ENCODE measurements around the gene CD69.
"Not testable (repeated sequence)": the region's sequence is repeated elsewhere in the genome, so short reads cannot be mapped to it uniquely, and the experiment has no call there.

CD69 gene

GRCh38 chr12:9719790-9720189 lies 40.9 kb downstream of the CD69 start:
- no peak overlapping the region for H3K4me3 ChIP-seq (ENCODE audit: low read length)
- H4K20me1 ChIP-seq (ENCODE audit: insufficient read depth, low read length): no peaks in the 10 kb centered on the region
- no peak for TF ChIP-seq CTCF (IDR thresholded peaks at IDR 0.05; ENCODE audit: low read length)
- no peak for TF ChIP-seq EZH2phosphoT487 (IDR thresholded peaks at IDR 0.05; ENCODE audit: low read length)
- TF ChIP-seq EZH2 (optimal IDR thresholded peaks at IDR 0.05; ENCODE audit: low read depth, low read length): no peak
- no peak overlapping the region for H3K9ac ChIP-seq (ENCODE audit: low read length)
- peaks cover 18% of the 10 kb centered on the region for H3F3A ChIP-seq (ENCODE audit: insufficient read depth, low read length)
- no peaks in the 10 kb centered on the region for H3K27me3 ChIP-seq (replicated peaks; ENCODE audit: insufficient read depth, low read length)
- peaks cover 63% of the 10 kb centered on the region for H3K4me1 ChIP-seq (ENCODE audit: low read length)
- H3K27ac ChIP-seq (ENCODE audit: low read length): no peak overlapping the region
- H3K9me2 ChIP-seq (replicated peaks; ENCODE audit: insufficient read depth, low read length): no peaks in the 10 kb centered on the region
- DNase-seq: no peak
- no peaks in the 10 kb centered on the region for H3K9me3 ChIP-seq (replicated peaks; ENCODE audit: insufficient read depth, low read length)
- H2AFZ ChIP-seq (ENCODE audit: low read length): no peak overlapping the region
- no peaks in the 10 kb centered on the region for H3K36me3 ChIP-seq (replicated peaks; ENCODE audit: insufficient read depth, low read length)
- H3K79me2 ChIP-seq (ENCODE audit: low read length): no peaks in the 10 kb centered on the region
- no peak overlapping the region for H3K4me2 ChIP-seq (ENCODE audit: low read depth, low read length)

- no peak for DNase-seq
- Histone ChIP-seq H3K9me2 (replicated peaks; ENCODE audit: insufficient read depth, low read length) (no peaks in the 10 kb centered on the region), H3K9ac (ENCODE audit: low read length) (no peak overlapping the region), H3K79me2 (ENCODE audit: low read length) (no peaks in the 10 kb centered on the region), H3K27ac (ENCODE audit: low read length) (no peak overlapping the region), H2AFZ (ENCODE audit: low read length) (no peak overlapping the region), H3K4me3 (ENCODE audit: low read length) (no peak overlapping the region), H3K4me2 (ENCODE audit: low read depth, low read length) (no peak overlapping the region), H3K9me3 (replicated peaks; ENCODE audit: insufficient read depth, low read length) (no peaks in the 10 kb centered on the region), H3K4me1 (ENCODE audit: low read length) (peaks cover 63% of the 10 kb centered on the region), H3K27me3 (replicated peaks; ENCODE audit: insufficient read depth, low read length) (no peaks in the 10 kb centered on the region), H4K20me1 (ENCODE audit: insufficient read depth, low read length) (no peaks in the 10 kb centered on the region), H3K36me3 (replicated peaks; ENCODE audit: insufficient read depth, low read length) (no peaks in the 10 kb centered on the region), H3F3A (ENCODE audit: insufficient read depth, low read length) (peaks cover 18% of the 10 kb centered on the region)
- no peak for TF ChIP-seq EZH2phosphoT487 (IDR thresholded peaks at IDR 0.05; ENCODE audit: low read length)
- TF ChIP-seq CTCF (IDR thresholded peaks at IDR 0.05; ENCODE audit: low read length): no peak
- TF ChIP-seq EZH2 (optimal IDR thresholded peaks at IDR 0.05; ENCODE audit: low read depth, low read length): no peak
These were observed 41.7 kb downstream of the CD69 start for GRCh38 chr12:9718968-9719367.

GRCh38 chr12:9717070-9717925 lies 43.4 kb downstream of the CD69 start:
- peaks cover 18% of the 10 kb centered on the region for H3F3A ChIP-seq (ENCODE audit: insufficient read depth, low read length)
- H3K9me2 ChIP-seq (replicated peaks; ENCODE audit: insufficient read depth, low read length): no peaks in the 10 kb centered on the region
- peak overlapping the region; percentile 55 for H3K4me2 ChIP-seq (ENCODE audit: low read depth, low read length)
- H4K20me1 ChIP-seq (ENCODE audit: insufficient read depth, low read length): no peaks in the 10 kb centered on the region
- H3K9ac ChIP-seq (ENCODE audit: low read length): no peak overlapping the region
- no peaks in the 10 kb centered on the region for H3K27me3 ChIP-seq (replicated peaks; ENCODE audit: insufficient read depth, low read length)
- H3K4me1 ChIP-seq (ENCODE audit: low read length): peaks cover 54% of the 10 kb centered on the region
- H2AFZ ChIP-seq (ENCODE audit: low read length): 0 out of 2 replicates have a peak overlapping the region, but pooled peaks have one; percentile 14
- H3K36me3 ChIP-seq (replicated peaks; ENCODE audit: insufficient read depth, low read length): no peaks in the 10 kb centered on the region
- TF ChIP-seq EZH2phosphoT487 (IDR thresholded peaks at IDR 0.05; ENCODE audit: low read length) (no peak), EZH2 (optimal IDR thresholded peaks at IDR 0.05; ENCODE audit: low read depth, low read length) (no peak), CTCF (IDR thresholded peaks at IDR 0.05; ENCODE audit: low read length) (no peak)
- DNase-seq: peak; percentile 52
- H3K27ac ChIP-seq (ENCODE audit: low read length): peak overlapping the region; percentile 43; the same call in 1 of the 2 replicates
- H3K79me2 ChIP-seq (ENCODE audit: low read length): no peaks in the 10 kb centered on the region
- no peaks in the 10 kb centered on the region for H3K9me3 ChIP-seq (replicated peaks; ENCODE audit: insufficient read depth, low read length)
- no peak overlapping the region for H3K4me3 ChIP-seq (ENCODE audit: low read length)

DNA sequence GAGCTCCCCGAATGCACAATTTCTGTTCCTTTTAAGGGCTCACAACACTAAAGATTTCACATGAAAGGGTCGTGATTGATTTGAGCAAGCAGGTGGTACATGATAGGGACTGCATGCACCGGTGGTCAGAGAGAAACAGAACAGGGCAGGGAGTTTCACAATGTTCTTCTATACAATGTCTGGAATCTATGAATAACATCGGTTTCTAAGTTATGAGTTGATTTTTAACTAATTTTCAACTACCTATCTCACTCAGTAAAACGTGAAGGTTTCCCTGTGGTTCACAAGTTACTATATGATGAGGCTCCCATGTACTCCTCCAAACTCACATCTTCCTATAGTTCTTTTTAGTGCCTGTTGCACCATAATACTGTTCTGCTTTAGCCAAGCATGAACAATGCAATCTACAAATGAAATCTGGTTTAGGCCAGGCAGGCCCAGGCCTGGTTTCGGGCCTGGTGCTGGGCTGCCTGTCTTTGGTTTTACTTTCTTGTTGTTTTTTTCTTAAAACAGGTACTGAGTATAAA lies 47.6 kb downstream of the CD69 start:
- H3K9me3 ChIP-seq (replicated peaks; ENCODE audit: insufficient read depth, low read length); H3K79me2 ChIP-seq (ENCODE audit: low read length); H3K36me3 ChIP-seq (replicated peaks; ENCODE audit: insufficient read depth, low read length); H3K4me3 ChIP-seq (ENCODE audit: low read length); H3K4me2 ChIP-seq (ENCODE audit: low read depth, low read length); H3K27me3 ChIP-seq (replicated peaks; ENCODE audit: insufficient read depth, low read length); DNase-seq; H4K20me1 ChIP-seq (ENCODE audit: insufficient read depth, low read length); H3F3A ChIP-seq (ENCODE audit: insufficient read depth, low read length); H3K9ac ChIP-seq (ENCODE audit: low read length); H2AFZ ChIP-seq (ENCODE audit: low read length); H3K27ac ChIP-seq (ENCODE audit: low read length); H3K9me2 ChIP-seq (replicated peaks; ENCODE audit: insufficient read depth, low read length): not testable (repeated sequence)
- peaks cover 42% of the 10 kb centered on the region for H3K4me1 ChIP-seq (ENCODE audit: low read length)

Measured in MM.1S (cell line).